Head of caudate nucleus (tissue), 42 donors: Measurements from ENCODE around the gene LIPG.

Experiments
- DNase-seq, 42 donors: peaks; one replicate each; pipeline versions ENCODE4 v3.0.0 to v3.0.0-alpha.2; 2020 to 2021; ENCODE audit warnings: mixed read lengths in 7 of 42
- intact Hi-C: fragments of 100-400 bp; cut with DNase I; formaldehyde crosslinking; loops from one replicate; pipeline ENCODE4 v1.15.0; 2022

LIPG gene

DNA sequence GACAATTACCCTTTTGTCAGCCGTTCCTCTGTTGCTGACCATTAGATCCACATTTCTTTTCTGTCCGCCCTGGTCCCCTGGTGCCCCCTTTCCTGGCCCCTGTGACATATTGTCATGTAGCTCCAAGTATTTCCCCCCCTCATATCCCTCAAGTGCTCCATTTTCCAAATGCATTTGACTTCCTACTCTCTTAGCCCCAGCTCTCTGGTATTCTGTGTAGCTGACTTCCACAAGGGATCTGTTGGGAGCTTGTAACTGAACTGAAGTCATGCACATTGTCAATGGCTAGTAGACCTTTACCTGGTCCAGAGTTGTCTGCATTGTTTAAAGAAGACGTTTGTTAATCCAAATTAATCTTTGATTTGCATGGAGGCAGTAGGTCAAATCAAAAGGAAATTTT lies 34.8 kb downstream of the LIPG start:
- intact Hi-C loops = no loop called here
- no peak for DNase-seq

DNA sequence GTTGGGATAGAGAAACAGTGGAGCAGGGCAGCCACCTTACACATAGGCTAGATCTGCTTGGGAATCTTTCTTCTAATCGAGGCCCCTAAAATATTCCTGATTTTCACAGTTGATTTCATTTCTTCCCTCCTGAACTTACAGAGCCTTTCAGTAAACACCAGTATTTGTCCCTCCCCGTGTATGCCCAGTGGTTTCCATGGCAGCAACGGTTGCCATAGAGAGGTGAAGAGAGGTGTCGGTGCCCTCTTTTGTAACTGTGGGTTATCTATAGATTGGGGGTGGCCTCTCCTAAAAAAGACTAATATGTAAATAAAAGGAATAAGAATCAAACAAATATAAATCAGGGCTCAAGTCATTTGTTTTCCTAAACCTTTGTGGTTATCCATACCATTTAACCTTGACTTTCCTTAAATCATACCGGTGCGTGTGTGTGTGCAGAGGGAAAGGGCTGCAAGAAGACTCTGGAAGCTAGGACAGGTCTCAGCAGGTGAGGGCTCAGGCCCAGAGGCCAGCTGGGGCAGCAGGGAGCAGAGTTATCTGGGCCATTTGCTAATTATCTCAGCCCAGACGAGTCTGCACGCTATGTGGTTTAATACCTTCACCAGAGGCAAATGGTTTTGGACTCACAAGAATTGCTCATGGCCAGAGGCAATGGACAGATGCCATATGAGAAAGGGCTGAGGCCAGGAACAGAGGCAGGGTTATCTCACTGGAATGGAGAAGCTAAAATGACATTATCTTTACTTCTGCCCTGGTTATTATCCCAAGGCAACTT lies 35.5 kb downstream of the LIPG start:
- no peak for DNase-seq
- intact Hi-C loops = no loop called here

- intact Hi-C loops = no loop called here
Observed at GRCh38 chr18:49601211-49601610, 39.4 kb downstream of the LIPG start.

GRCh38 chr18:49608366-49609255 lies 46.8 kb downstream of the LIPG start:
- DNase-seq = no peak
- intact Hi-C loops = no loop called here

More at GRCh38 chr18:49601211-49601610, 39.4 kb downstream of the LIPG start:
- DNase-seq = no peak

DNA sequence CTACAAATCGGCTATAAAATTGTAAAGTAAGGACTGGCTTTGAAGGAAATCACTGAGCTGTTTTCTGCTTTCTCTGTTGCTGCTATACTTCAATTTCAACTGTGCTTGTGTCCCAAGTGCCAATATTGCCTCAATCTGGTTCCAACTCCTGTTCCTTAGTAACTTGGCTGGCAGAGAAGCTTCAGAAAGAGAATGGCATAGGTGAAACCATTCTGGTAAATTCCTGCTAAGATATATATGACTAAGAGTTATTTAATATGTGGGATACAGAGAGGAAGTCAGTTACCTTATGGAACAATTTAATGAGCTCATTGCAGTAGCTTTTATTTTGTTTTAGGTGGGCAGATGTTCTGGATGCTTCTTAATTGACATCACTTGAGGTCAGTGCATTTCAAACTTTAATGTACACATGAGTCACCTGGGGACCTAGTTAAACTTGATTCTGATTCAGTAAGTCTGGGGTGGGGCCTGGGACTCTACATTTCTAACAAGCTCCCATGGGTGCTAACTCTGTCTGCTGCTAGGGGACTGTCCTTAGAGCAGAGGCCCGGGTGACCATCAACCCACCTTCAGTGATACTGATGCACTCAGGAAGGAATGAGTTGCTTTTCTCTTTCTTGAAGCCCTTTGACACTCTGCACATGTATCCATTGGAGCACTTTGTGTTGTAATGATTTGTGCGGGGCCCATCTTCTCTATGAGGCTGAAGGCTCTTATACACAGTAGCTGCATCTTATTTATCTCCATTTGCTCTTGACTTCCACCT lies 47.6 kb downstream of the LIPG start:
- intact Hi-C loops = no loop called here
- DNase-seq = no peak

DNA sequence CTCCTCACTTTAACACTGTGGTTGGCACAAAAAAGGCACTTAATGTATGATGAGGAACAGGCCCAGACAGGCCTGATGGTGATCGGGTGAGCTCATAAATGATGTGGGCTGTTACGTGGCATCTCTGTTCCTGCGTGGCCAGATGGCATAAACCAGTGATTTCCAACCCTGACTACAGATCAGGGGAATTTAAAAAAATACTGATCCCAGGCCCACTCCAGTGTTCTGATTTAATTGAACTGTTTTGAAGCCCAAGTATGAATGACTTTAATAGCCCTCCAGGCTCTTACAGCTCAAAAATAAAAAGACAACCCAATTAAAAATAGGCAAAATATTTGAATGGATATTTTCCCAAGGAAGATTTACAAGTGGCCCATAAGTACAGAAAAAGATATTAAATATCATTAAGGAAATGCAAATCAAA lies 48.2 kb downstream of the LIPG start:
- intact Hi-C loops = no loop called here
- DNase-seq = no peak

DNA sequence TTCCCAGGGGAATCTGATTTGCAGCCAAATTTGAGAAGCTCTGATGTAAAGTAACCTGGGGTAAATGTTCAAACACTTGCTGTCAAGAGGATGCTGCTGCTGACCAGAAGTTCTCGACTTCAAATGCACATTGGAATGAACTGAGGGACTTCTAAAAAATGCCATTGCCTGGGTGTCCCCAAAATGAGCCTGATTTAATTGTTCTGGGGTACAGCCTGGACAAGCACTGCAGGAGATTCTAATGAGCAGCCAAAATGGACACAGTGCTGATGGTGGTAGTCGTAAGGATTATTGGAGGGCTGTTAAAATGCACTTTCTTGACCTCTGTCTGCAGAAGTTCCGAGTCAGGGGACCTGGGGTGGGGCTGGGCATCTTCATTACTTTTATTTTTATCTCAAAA lies 49.5 kb downstream of the LIPG start:
- no peak for DNase-seq
- intact Hi-C loops = no loop called here

- intact Hi-C loops = no loop called here
- no peak for DNase-seq
Observed at GRCh38 chr18:49612515-49613033, 50.7 kb downstream of the LIPG start.

DNA sequence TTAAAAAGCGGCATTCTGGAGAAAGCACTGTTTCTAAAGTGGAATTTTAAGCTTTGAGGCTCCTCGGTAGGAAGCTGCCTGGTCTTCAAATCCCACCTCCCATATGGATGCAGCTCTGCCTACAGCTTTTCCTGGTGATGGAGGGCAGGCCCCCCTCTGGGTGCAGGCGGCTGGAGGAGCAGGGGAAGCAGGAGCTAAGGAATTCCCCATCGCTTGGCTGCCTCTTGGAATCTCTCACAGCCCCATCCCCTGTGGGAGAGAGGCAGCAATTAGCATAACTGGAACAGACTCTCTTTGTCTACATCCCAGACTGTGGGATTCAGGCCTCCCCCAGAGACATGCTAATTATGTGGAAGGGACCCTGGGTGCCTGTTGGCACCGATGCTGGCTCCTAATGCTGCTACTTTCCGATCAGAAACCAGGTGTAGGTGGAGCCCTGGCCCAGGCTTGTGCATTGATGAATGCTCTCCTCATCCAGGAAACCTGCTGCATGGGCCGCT lies 51.3 kb downstream of the LIPG start:
- intact Hi-C loops = no loop called here

DNA sequence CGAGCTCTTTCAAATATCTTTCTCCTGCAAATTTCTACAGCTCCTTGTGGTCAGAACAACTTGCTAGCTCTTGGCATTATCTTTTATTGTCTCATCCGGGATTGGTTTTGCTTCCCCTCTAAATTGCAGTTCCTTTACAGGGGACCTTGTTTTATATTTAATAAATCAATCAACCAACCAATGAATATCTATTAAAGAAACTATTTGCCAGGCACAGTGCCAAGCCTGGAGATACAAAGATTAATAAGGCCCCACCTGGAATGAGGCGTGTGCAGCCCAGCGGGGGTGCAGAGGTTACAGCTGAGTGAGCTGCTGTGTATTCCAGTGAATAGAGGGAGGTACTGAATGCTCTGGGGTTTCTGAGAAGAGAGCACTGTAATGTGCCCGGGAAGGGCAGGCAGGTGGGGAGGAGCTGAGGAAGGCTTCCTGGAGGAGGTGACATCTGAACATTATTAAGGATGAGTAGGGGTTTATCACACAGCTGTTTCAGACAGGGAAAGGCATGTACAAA lies 51.8 kb downstream of the LIPG start:
- intact Hi-C loops = no loop called here
- DNase-seq = no peak

More for the DNA sequence above, 51.3 kb downstream of the LIPG start:
- peak in 10 of 42 donors; percentile 7 to 39 (median 16) for DNase-seq

GRCh38 chr18:49616618-49617328 lies 54.9 kb downstream of the LIPG start:
- intact Hi-C loops = no loop called here
- peak in 1 of 42 donors; percentile 18 for DNase-seq

- intact Hi-C loops = no loop called here
- DNase-seq = peak in 1 of 42 donors; percentile 18
Observed at GRCh38 chr18:49617329-49617695, 55.5 kb downstream of the LIPG start.

GRCh38 chr18:49617865-49618264 lies 56.0 kb downstream of the LIPG start:
- intact Hi-C loops = no loop called here
- peak in 1 of 42 donors; percentile 18 for DNase-seq

DNA sequence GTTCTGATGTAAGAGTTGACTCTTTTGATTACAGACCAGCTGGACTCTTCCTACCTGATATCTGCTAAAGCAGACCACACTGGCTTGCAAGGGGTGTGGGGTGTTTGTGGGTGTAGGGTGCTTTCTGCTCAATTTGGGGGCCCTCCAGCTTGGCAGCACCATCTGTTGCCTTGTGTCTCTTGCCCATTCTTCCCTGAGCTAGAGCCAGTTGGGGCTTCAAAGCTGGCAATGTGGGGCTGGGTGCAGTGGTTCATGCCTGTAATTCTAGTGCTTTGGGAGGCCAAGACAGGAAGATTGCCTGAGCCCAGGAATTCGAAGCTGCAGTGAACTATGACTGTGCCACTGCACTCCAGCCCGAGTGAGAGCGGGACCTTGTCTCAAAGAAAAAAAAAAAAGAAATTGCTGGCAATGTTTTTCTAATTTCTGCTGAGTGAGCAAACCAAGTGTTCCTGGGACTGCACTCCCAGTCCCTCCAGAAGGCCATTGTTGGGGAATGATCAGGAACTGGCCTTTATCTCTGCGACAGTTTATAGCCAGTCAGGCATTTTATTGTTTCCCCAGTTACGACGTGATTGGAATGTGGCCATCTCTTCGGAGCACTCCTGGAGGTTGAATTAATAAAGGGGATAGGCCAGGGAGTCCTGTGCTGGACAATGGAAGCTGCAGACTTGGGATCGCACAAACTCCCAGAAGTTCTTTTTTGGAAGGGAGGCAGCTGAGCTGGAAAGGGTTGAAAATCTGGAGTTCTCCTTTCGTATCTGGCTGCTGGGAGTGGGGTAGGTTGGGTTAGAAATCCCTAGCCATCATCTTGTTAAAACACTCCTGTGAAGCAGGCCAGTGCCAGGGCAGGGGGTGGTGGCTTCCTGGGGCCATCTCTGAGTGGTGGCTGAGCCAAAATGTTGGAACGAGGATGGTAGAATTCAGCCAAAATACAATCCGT lies 57.2 kb downstream of the LIPG start:
- peak in 1 of 42 donors; percentile 30 for DNase-seq
- intact Hi-C loops = no loop called here

DNA sequence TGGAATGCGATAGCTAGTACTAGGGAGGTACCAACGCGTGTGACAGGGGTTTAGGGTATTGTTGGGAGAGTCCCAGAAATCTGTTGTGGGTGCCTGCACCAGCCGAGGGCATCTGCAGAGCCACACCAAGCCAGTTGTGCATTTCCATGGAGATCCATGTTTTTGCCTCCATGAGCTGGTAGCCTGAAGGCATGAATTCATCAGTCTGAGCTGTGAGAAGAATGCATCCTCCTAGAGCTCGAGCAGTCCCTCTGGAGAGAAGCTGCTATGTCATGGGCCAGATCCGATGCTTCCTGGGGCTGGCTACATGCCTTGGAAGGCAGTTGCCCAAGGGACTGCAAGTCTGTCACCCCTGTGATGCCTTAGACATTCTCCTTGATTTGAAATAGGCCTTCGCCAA lies 57.9 kb downstream of the LIPG start:
- DNase-seq = peak in 1 of 42 donors; percentile 33
- intact Hi-C loops = no loop called here

- peak in 1 of 42 donors; percentile 17 for DNase-seq
- intact Hi-C loops = no loop called here
Observed at GRCh38 chr18:49621301-49621700, 59.4 kb downstream of the LIPG start.

GRCh38 chr18:49621717-49622351 lies 60.0 kb downstream of the LIPG start:
- intact Hi-C loops = no loop called here
- DNase-seq = peak in 1 of 42 donors; percentile 26
